ENCODE measurements around the gene NUDT22. TPM values are rescaled to one million over a fixed set of nuclear protein-coding genes. Genes with fewer than 3 reads are reported as not detected.

Gene NUDT22
- total RNA-seq, 4 donors from 2014 or later, result 37.8 to 58.7 (median 48.6) TPM

GRCh38 chr11:64276653-64277431 is 50.8 kb downstream of the NUDT22 start:
- DNase-seq (ENCODE audit: extremely low spot score), result no peak
- Histone ChIP-seq H3K27me3 (no peaks in the 10 kb centered on the region), H3K4me3 (no peak overlapping the region), H3K4me1 (peaks cover 7 to 18% (median 14%) of the 10 kb centered on the region in 4 donors), H3K27ac (replicated peaks in 1 of 4) (no peak overlapping the region), H3K9me3 (no peaks in the 10 kb centered on the region), H3K36me3 (peaks cover 4 to 60% (median 45%) of the 10 kb centered on the region in 4 donors)
- intact Hi-C loops (cut with DNase I), result no loop called here
- WGBS, result 81% methylated on average over 17 of the region's 17 CpGs
- TF ChIP-seq POLR2A (IDR thresholded peaks at IDR 0.05; ENCODE audit: low read depth) (no peak), EP300 (IDR thresholded peaks at IDR 0.05) (no peak), CTCF (IDR thresholded peaks at IDR 0.05) (no peak)

GRCh38 chr11:64278576-64279190 is 52.6 kb downstream of the NUDT22 start:
- TF ChIP-seq POLR2A (IDR thresholded peaks at IDR 0.05; ENCODE audit: low read depth) (no peak), EP300 (IDR thresholded peaks at IDR 0.05) (no peak), POLR2AphosphoS5 (IDR thresholded peaks at IDR 0.05) (no peak), CTCF (IDR thresholded peaks at IDR 0.05) (no peak)
- Histone ChIP-seq H3K27ac (replicated peaks in 1 of 4) (no peak overlapping the region), H3K4me1 (peaks cover 18 to 25% (median 22%) of the 10 kb centered on the region in 4 donors), H3K9me3 (no peaks in the 10 kb centered on the region), H3K36me3 (peaks cover 4 to 72% (median 51%) of the 10 kb centered on the region in 4 donors), H3K27me3 (no peaks in the 10 kb centered on the region), H3K4me3 (no peak overlapping the region)
- no peak for DNase-seq (ENCODE audit: extremely low spot score)
- intact Hi-C loops (cut with DNase I), result no loop called here
- 82% methylated on average over 8 of the region's 8 CpGs for WGBS

Other genes with a start within 250 kb of the NUDT22 start
- 10 to 100 TPM; 57.7 to 70.5 (median 65.4) TPM for gene OTUB1, start 239.8 kb upstream of the NUDT22 start, total RNA-seq
- 1 to 10 TPM; 2.1 to 5.0 (median 3.1) TPM for gene FLRT1, start 190.3 kb upstream of the NUDT22 start, total RNA-seq
- gene MACROD1, start 60.2 kb upstream of the NUDT22 start, total RNA-seq, result 10 to 100 TPM; 28.8 to 70.7 (median 33.7) TPM
- gene STIP1, start 40.1 kb upstream of the NUDT22 start, total RNA-seq, result 100 to 1,000 TPM in 3 of 4 donors, 10 to 100 TPM in 1; 82.2 to 116 (median 101) TPM
- gene FERMT3, start 19.6 kb upstream of the NUDT22 start, total RNA-seq, result 10 to 100 TPM; 12.9 to 35.5 (median 15.5) TPM
- gene TRPT1, start 88 bp upstream of the NUDT22 start, total RNA-seq, result 10 to 100 TPM; 42.3 to 90.5 (median 72.1) TPM
- 10 to 100 TPM; 19.4 to 40.4 (median 25.3) TPM for gene DNAJC4, start 4.3 kb downstream of the NUDT22 start, total RNA-seq
- gene VEGFB, start 8.3 kb downstream of the NUDT22 start, total RNA-seq, result 100 to 1,000 TPM in 2 of 4 donors, 10 to 100 TPM in 2; 92.3 to 144 (median 108) TPM
- gene FKBP2, start 14.8 kb downstream of the NUDT22 start, total RNA-seq, result 10 to 100 TPM; 49.0 to 87.8 (median 65.5) TPM
- 10 to 100 TPM; 50.4 to 92.9 (median 79.8) TPM for gene PPP1R14B, start 20.7 kb downstream of the NUDT22 start, total RNA-seq
- 10 to 100 TPM; 18.9 to 36.5 (median 25.3) TPM for gene PLCB3, start 25.3 kb downstream of the NUDT22 start, total RNA-seq
- 100 to 1,000 TPM in 3 of 4 donors, 10 to 100 TPM in 1; 99.3 to 138 (median 122) TPM for gene BAD, start 58.4 kb downstream of the NUDT22 start, total RNA-seq
- gene GPR137, start 59.6 kb downstream of the NUDT22 start, total RNA-seq, result 10 to 100 TPM; 20.9 to 36.1 (median 25.4) TPM
- not detected for gene KCNK4, start 65.0 kb downstream of the NUDT22 start, total RNA-seq
- gene CATSPERZ, start 74.1 kb downstream of the NUDT22 start, total RNA-seq, result under 1 TPM in 1 of 4 donors, not detected in 3; 0.80 TPM
- gene ESRRA, start 79.2 kb downstream of the NUDT22 start, total RNA-seq, result 10 to 100 TPM; 63.5 to 95.8 (median 76.1) TPM
- gene TRMT112, start 91.3 kb downstream of the NUDT22 start, total RNA-seq, result 100 to 1,000 TPM; 202 to 281 (median 212) TPM
- 100 to 1,000 TPM; 144 to 178 (median 155) TPM for gene PRDX5, start 91.8 kb downstream of the NUDT22 start, total RNA-seq
- gene CCDC88B, start 113.9 kb downstream of the NUDT22 start, total RNA-seq, result 10 to 100 TPM in 1 of 4 donors, 1 to 10 TPM in 3; 7.0 to 12.5 (median 8.2) TPM
- gene RPS6KA4, start 132.9 kb downstream of the NUDT22 start, total RNA-seq, result 10 to 100 TPM; 19.1 to 36.1 (median 26.0) TPM